GM23248 (cell line): ENCODE data around the gene DCLRE1B.

ENCODE experiments used
- EZH2 ChIP-seq: fragments of 200-600 bp; sonication (generic); IDR thresholded peaks from 2 replicates; pipeline ENCODE4 v1.6.1; 2018; ENCODE audit warnings: antibody characterized with exemption, mild to moderate bottlenecking; ENCODE audit not compliant: insufficient read depth, poor library complexity, severe bottlenecking
- EZH2phosphoT487 ChIP-seq: fragments of 200-600 bp; sonication (generic); IDR thresholded peaks from 2 replicates; pipeline ENCODE4 v1.6.1; 2018; ENCODE audit warnings: antibody characterized with exemption, moderate library complexity, mild to moderate bottlenecking, low read depth; ENCODE audit not compliant: insufficient read depth

DNA sequence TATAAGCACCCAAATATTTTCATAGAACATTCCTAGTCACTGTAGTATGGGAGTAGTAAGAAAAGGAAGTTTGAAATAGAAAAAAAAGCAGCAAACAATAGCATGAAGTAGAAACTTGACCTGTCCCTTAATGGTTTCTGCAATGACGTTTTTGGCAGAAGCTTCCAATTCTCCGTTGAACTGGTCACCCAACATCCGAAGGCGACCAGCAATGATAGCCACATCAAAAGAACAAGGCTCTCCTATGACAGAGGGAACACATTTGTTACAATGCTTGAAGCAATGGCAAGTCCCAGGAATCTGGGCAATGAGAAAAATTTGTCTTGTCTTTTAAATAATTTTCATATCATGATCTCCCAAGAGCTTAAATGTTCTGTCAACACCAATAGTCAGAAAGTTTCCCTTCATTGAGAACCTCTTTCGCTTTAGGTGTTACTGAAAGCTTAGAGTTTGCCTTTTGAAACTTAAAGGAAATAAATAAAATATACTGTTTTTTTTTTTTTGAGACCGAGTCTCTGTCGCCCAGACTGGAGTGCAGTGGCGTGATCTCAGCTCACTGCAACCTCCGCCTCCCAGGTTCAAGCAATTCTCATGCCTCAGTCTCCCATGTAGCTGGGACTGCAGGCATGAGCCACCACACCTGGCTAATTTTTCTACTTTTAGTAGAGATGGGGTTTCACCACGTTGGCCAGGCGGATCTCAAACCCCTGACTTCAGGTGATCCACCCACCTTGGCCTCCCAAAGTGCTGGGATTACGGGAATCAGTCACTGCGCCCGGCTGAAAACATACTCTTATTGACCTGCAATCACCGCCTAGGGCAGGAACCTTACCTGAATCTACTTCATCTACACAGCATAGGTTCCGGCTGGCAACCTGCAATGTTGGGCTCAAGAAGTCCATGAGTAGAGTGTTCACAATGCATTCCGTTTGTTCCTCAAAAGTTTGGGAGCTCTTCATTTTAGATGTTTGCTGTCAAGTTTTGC, 18.4 kb upstream of the DCLRE1B start:
- TF ChIP-seq EZH2, result no peak
- TF ChIP-seq EZH2phosphoT487, result no peak
